GM19035 (cell line): ENCODE measurements around the gene DMBT1.

ENCODE experiments used
- ATAC-seq: cut with Tn5 transposase; IDR thresholded peaks from one replicate; pipeline ENCODE4 v1.9.1; 2021; ENCODE audit not compliant: unreplicated experiment

Gene DMBT1

GRCh38 chr10:122548407-122549085 lies 12.0 kb upstream of the DMBT1 start:
- ATAC-seq = no peak

GRCh38 chr10:122549636-122550035 lies 10.9 kb upstream of the DMBT1 start:
- ATAC-seq = no peak

- no peak for ATAC-seq
Observed at GRCh38 chr10:122550427-122550826, 10.1 kb upstream of the DMBT1 start.

- no peak for ATAC-seq
Observed at GRCh38 chr10:122550983-122551382, 9.6 kb upstream of the DMBT1 start.

GRCh38 chr10:122551450-122551849 lies 9.1 kb upstream of the DMBT1 start:
- ATAC-seq = no peak

- ATAC-seq = no peak
Observed at GRCh38 chr10:122553341-122553740, 7.2 kb upstream of the DMBT1 start.

- no peak for ATAC-seq
Observed at GRCh38 chr10:122554131-122555036, 6.2 kb upstream of the DMBT1 start.

- no peak for ATAC-seq
Observed at GRCh38 chr10:122555442-122555841, 5.1 kb upstream of the DMBT1 start.

- no peak for ATAC-seq
Observed at GRCh38 chr10:122557516-122557915, 3.0 kb upstream of the DMBT1 start.

GRCh38 chr10:122558452-122558851 lies 2.1 kb upstream of the DMBT1 start:
- no peak for ATAC-seq

GRCh38 chr10:122559228-122559627 lies 1.3 kb upstream of the DMBT1 start:
- ATAC-seq = no peak

- ATAC-seq = no peak
Observed at GRCh38 chr10:122561212-122561611, 658 bp downstream of the DMBT1 start.

- no peak for ATAC-seq
Observed at GRCh38 chr10:122561792-122562191, 1.2 kb downstream of the DMBT1 start.

- ATAC-seq = no peak
Observed at GRCh38 chr10:122564980-122565379, 4.4 kb downstream of the DMBT1 start.

- no peak for ATAC-seq
Observed at GRCh38 chr10:122565766-122566206, 5.2 kb downstream of the DMBT1 start.

GRCh38 chr10:122566632-122567031 lies 6.1 kb downstream of the DMBT1 start:
- ATAC-seq = no peak

GRCh38 chr10:122567056-122567660 lies 6.6 kb downstream of the DMBT1 start:
- no peak for ATAC-seq

- no peak for ATAC-seq
Observed at GRCh38 chr10:122568551-122568950, 8.0 kb downstream of the DMBT1 start.

- ATAC-seq = no peak
Observed at GRCh38 chr10:122570920-122571319, 10.4 kb downstream of the DMBT1 start.

- ATAC-seq = no peak
Observed at GRCh38 chr10:122571892-122572291, 11.3 kb downstream of the DMBT1 start.

- ATAC-seq = no peak
Observed at GRCh38 chr10:122575776-122576175, 15.2 kb downstream of the DMBT1 start.

- no peak for ATAC-seq
Observed at GRCh38 chr10:122576291-122576690, 15.7 kb downstream of the DMBT1 start.
